K562 (cell line): ENCODE results near the gene FUT6. TPM values are rescaled to one million over a fixed set of nuclear protein-coding genes. Genes with fewer than 3 reads are reported as not detected.

Experiments used
- ASH1L ChIP-seq: fragments of 450-650 bp; IDR thresholded peaks from 2 replicates; pipeline ENCODE4 v1.6.1; 2018; ENCODE audit warnings: borderline replicate concordance, mild to moderate bottlenecking, low read depth; ENCODE audit not compliant: partially characterized antibody
- CBX5 ChIP-seq: IDR thresholded peaks from 2 replicates; pipeline ENCODE4 v1.6.1; 2014; ENCODE audit warnings: low read depth, borderline replicate concordance
- CXXC5 ChIP-seq: fragments of 250-450 bp; sonication (Bioruptor Pico); IDR thresholded peaks from 2 replicates; pipeline ENCODE4 v1.8.0; 2022; ENCODE audit warnings: inconsistent platforms, mild to moderate bottlenecking, moderate library complexity
- FOS ChIP-seq: IDR thresholded peaks from 3 replicates; pipeline ENCODE4 v1.6.1; 2011; ENCODE audit not compliant: insufficient read length; ENCODE audit errors: extremely low read depth
- GATAD2B ChIP-seq: fragments of 450-650 bp; IDR thresholded peaks from 2 replicates; pipeline ENCODE4 v1.6.1; 2017; ENCODE audit warnings: mild to moderate bottlenecking, borderline replicate concordance
- MYC ChIP-seq, 2 experiments: fragments of 250-450 bp in 1 of 2; sonication (Bioruptor Pico) in 1 of 2; IDR thresholded peaks; 2 replicates each; pipeline versions ENCODE4 v1.5.1 to v1.6.1; 2012 to 2021; ENCODE audit warnings: low read depth in 2 of 2, borderline replicate concordance in 1 of 2, improper control_type of control experiment in 1 of 2, low read length in 1 of 2, mild to moderate bottlenecking in 1 of 2, moderate library complexity in 1 of 2
- PHF8 ChIP-seq: fragments of 200-600 bp; sonication (generic); IDR thresholded peaks from 2 replicates; pipeline ENCODE4 v1.6.1; 2012; ENCODE audit warnings: mixed run types, mild to moderate bottlenecking, inconsistent platforms, low read length, moderate library complexity, borderline replicate concordance
- SAFB2 ChIP-seq: fragments of 200-400 bp; formaldehyde crosslinking; IDR thresholded peaks from 2 replicates; pipeline ENCODE4 v1.6.1; 2018; ENCODE audit warnings: borderline replicate concordance, low read length, low read depth, moderate library complexity; ENCODE audit not compliant: severe bottlenecking
- SP1 ChIP-seq: sonication (generic); formaldehyde crosslinking; IDR thresholded peaks from 2 replicates; pipeline ENCODE4 v1.8.1; 2022; ENCODE audit warnings: mild to moderate bottlenecking, missing genetic modification reagents
- STAT5A ChIP-seq: IDR thresholded peaks from 2 replicates; pipeline ENCODE4 v1.6.1; 2012; ENCODE audit warnings: low read length, inconsistent platforms, borderline replicate concordance
- polyA plus RNA-seq, 8 experiments: library from polyadenylated mRNA; depleted of rRNA in 4 of 8; stranded (reverse) in 5 of 8; unstranded in 3 of 8; fragments of >200 nt; fragmentation: Nextera tagmentation in 2 of 8; fragmentation: Illumina TruSeq in 1 of 8; extraction: Ambion mirVana in 2 of 8; extraction: Trizol in 1 of 8; gene quantifications; 2 replicates each; pipeline versions ENCODE4 v1.2.1 to v1.2.3, GENCODE V29; 2011 to 2014; ENCODE audit warnings: inconsistent platforms in 1 of 8, missing spikeins in 1 of 8
- total RNA-seq, 7 experiments: library from RNA; depleted of rRNA in 6 of 7; stranded (reverse); fragments of >200 nt in 6 of 7; fragmentation: Illumina TruSeq in 2 of 7; extraction: Trizol in 2 of 7; gene quantifications; 2 replicates each; pipeline versions ENCODE4 v1.2.1 to v1.2.3, GENCODE V29; 2011 to 2021; ENCODE audit warnings: low replicate concordance in 1 of 7
- TF ChIP-seq, protein P1 (sequence below): sonication (generic); formaldehyde crosslinking; IDR thresholded peaks from 2 replicates; pipeline ENCODE4 v1.8.0; 2023; ENCODE audit warnings: missing genetic modification reagents, mild to moderate bottlenecking, borderline replicate concordance

Gene FUT6
- total and polyA plus RNA-seq, 9 of the 15 experiments (the other 6 are each of a cell fraction or from before 2014, with no cell fraction given), result 0.04 TPM; not detected in 8

DNA sequence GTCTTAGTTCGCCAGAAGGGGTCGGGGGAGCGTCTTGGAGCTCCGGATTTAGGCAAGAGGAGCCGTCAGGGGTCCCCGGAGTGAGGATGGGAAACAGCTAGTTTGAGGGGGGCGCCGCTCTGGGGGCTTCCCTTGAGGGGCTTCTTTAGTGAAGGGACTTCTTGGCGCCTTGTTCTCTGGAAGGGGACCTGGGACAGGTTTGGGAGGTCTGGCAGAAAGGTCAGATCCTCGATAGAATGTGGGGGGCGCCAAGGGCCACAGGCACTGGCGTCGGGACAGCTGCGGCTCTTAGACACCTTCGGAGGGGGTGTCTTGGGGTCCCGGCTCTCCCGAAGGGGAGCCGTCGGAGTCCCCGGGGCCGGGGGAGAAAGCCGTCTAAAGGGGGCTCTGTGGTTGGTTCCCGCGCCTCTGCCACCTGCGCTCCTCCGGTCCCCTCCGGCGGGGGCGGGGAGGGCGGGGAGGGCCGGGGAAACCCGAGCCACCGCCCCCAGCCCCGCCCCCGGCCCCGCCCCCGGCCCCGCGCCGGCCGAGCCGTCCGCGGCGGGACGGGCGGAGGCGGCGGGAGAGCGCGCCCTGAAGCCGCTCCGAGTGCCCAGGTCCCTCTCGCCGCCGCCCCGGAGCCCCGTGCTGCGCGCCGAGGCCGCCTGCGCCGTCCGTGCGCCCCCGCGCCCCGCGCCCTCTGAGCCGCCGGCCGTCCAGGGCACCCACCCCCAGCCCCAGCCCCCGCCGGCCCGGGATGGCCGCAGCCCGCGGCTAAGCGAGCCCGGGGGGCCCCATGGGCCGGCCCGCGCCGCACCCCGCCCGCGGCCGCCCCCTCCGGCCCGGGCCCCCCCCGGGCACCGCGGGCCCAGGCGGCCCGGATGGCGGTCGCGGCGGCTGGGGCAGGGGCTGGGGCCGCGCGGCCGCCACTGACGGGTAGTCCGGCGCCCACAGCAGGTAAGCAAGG, 34.7 kb downstream of the FUT6 start, which contains the start of gene NRTN (continued):
- TF ChIP-seq SAFB2 (no peak), CXXC5 (CRISPR knock-in tag) (0 out of 2 replicates have a peak, but pooled peaks have one; percentile 2), GATAD2B (no peak), ASH1L (no peak), FOS (no peak), CBX5 (no peak), PHF8 (peak; percentile 35; the same call in 1 of the 2 replicates), STAT5A (no peak), MYC (IDR thresholded peaks at IDR 0.05; ENCODE audit: low read depth, low read length) (no peak), MYC (CRISPR knock-in tag; IDR thresholded peaks at IDR 0.05; ENCODE audit: borderline replicate concordance, low read depth) (no peak), SP1 (no peak)
- TF ChIP-seq, protein P1, sequence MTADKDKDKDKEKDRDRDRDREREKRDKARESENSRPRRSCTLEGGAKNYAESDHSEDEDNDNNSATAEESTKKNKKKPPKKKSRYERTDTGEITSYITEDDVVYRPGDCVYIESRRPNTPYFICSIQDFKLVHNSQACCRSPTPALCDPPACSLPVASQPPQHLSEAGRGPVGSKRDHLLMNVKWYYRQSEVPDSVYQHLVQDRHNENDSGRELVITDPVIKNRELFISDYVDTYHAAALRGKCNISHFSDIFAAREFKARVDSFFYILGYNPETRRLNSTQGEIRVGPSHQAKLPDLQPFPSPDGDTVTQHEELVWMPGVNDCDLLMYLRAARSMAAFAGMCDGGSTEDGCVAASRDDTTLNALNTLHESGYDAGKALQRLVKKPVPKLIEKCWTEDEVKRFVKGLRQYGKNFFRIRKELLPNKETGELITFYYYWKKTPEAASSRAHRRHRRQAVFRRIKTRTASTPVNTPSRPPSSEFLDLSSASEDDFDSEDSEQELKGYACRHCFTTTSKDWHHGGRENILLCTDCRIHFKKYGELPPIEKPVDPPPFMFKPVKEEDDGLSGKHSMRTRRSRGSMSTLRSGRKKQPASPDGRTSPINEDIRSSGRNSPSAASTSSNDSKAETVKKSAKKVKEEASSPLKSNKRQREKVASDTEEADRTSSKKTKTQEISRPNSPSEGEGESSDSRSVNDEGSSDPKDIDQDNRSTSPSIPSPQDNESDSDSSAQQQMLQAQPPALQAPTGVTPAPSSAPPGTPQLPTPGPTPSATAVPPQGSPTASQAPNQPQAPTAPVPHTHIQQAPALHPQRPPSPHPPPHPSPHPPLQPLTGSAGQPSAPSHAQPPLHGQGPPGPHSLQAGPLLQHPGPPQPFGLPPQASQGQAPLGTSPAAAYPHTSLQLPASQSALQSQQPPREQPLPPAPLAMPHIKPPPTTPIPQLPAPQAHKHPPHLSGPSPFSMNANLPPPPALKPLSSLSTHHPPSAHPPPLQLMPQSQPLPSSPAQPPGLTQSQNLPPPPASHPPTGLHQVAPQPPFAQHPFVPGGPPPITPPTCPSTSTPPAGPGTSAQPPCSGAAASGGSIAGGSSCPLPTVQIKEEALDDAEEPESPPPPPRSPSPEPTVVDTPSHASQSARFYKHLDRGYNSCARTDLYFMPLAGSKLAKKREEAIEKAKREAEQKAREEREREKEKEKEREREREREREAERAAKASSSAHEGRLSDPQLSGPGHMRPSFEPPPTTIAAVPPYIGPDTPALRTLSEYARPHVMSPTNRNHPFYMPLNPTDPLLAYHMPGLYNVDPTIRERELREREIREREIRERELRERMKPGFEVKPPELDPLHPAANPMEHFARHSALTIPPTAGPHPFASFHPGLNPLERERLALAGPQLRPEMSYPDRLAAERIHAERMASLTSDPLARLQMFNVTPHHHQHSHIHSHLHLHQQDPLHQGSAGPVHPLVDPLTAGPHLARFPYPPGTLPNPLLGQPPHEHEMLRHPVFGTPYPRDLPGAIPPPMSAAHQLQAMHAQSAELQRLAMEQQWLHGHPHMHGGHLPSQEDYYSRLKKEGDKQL, result no peak
